KG1 (cell line): ENCODE data around the gene ANKRD33B.
"Not testable (repeated sequence)": the region's sequence is repeated elsewhere in the genome, so short reads cannot be mapped to it uniquely, and the experiment has no call there.

Experiments used
- DNase-seq: peaks from one replicate; lab custom pipeline; 2025; lab: John Stamatoyannopoulos, UW

The ANKRD33B gene

GRCh38 chr5:10661401-10661800, 97.5 kb downstream of the ANKRD33B start:
- DNase-seq = no peak

GRCh38 chr5:10662083-10662482, 98.2 kb downstream of the ANKRD33B start:
- DNase-seq = no peak

DNA sequence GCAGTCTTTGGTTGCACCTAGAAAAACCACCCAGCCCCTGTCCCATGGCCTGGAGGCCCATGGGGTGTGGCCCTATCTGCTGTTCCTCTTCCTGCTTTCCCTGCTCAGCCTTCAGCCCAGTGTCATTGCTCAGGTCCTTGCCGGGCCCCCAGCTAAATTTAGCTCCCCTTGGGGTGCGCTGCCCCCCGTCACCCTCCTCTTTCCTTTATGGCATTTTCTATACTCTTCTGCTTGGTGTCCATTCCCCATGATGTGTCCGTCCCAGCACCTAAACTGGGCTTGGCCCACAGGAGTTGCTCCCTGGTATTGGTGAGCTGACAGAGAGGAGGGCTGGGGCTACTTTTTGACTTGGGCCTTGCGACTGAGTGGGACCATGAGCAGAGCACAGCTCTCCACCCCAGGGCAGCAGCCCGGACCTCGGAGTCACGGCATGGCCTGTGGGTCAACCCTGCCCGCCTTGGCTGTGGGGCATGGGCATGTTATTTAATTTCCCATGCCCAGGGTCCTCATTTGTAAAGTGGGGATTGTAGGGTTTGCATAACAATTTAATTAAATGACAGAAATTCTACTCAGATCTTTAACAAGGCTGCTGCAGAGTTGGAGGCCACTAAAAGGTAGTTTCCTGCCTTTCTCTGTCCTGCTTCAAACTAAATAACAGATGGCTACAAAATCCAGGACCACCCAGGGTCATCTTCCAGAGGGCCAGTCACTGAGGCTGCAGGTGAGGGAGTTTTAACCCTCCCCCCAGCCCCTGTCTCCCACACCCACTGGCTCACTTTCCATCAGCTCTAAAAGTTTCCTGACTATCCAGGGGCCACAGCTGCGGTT, 99.0 kb downstream of the ANKRD33B start:
- DNase-seq = no peak

GRCh38 chr5:10663489-10664179, 99.8 kb downstream of the ANKRD33B start:
- DNase-seq = no peak

GRCh38 chr5:10664180-10664769, 100.4 kb downstream of the ANKRD33B start:
- not testable (repeated sequence) for DNase-seq

- DNase-seq = no peak
Measured at GRCh38 chr5:10665799-10666198, 101.9 kb downstream of the ANKRD33B start.

GRCh38 chr5:10666531-10667299, 102.8 kb downstream of the ANKRD33B start:
- DNase-seq = no peak

DNA sequence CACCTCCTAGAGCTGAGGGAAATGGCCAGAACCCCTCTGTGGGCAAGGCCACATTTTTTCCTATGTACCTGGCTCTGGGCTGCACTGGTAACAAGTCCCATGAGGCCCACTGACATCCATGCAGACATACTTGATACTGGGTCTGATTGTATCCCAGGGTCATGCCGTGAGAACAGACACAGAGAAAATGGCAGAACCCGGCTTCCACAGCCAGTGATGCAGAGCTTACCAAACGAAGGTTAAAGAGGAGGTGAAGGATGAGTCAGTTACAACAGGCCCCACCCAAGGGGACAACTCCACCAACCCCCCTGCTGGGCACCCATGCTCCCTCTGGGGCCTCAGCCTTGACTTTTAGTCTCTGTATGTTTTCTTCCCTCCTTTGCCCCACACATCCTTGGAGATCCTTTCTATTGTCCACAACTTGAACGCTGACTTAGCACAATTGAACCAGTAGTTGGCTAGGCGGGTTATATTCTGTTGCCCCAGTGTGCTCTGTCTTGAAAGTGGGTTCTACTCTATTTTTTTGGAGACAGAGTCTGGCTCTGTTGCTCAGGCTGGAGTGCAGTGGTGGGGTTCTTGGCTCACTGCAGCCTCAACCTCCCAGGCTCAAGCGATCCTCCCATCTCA, 103.7 kb downstream of the ANKRD33B start:
- no peak for DNase-seq

DNA sequence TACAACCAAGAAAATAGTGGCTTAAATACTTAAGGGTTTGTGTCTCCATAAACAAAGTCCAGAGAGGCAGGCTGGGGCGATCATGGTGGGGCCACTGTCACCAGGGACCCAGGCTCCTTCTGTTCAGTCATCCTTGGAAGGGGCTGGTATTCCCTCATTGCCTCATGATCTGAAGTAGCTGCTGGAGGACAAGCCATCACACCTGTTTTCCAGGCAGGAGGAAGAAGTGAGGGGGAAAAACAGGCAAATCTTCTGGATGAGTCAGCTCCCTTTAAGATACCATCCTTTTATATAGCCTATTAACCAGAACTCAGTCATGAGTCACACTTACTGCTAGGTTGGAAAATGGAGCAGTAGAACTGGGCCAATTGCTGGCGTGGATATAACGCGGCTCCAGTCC, 104.8 kb downstream of the ANKRD33B start:
- no peak for DNase-seq

GRCh38 chr5:10669983-10670382, 106.1 kb downstream of the ANKRD33B start:
- no peak for DNase-seq

DNA sequence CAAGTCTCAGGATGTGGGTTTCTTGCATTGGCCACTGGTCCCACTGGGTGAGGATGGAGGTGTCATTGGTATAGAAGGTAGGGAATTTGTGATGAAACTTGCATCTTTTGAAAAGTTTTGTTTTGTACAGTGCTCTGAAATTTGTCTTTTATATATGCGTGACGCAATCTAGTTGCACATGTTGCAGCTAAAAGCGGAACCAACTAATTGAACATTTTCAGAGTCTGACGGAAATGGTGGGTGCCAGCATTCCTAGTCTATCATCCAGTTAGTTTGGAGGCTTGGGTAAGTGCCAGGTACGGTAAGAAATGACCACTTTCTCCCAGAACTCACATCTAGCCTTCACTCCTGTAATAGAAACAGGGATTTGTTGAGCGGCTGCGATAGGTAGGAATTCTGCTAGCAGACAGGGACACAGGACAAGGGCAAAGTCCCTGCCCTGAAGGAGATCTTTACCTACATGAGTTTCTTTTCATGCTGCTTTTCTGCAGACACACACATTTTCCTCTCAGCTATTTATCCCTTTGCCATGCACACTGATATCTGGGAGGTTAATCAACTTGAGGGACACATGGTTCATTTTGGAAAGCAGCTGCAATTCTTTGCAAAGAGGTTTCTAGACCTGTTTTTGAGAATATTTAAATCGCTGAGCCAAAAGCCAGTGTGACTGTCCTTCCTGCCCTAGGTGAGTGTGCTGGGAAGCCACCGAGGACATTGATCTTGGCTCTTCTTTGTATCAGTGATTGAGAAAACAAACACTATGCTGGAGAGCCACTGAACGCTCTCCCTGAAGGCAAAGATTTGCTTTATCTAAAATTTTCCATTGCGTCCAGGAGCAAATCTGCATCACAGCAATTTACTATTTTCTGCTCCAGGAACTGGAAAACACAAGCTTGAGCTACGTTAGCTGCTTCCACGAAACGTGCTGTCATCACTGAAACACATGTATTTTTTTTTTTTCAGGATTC, 107.5 kb downstream of the ANKRD33B start:
- no peak for DNase-seq

DNA sequence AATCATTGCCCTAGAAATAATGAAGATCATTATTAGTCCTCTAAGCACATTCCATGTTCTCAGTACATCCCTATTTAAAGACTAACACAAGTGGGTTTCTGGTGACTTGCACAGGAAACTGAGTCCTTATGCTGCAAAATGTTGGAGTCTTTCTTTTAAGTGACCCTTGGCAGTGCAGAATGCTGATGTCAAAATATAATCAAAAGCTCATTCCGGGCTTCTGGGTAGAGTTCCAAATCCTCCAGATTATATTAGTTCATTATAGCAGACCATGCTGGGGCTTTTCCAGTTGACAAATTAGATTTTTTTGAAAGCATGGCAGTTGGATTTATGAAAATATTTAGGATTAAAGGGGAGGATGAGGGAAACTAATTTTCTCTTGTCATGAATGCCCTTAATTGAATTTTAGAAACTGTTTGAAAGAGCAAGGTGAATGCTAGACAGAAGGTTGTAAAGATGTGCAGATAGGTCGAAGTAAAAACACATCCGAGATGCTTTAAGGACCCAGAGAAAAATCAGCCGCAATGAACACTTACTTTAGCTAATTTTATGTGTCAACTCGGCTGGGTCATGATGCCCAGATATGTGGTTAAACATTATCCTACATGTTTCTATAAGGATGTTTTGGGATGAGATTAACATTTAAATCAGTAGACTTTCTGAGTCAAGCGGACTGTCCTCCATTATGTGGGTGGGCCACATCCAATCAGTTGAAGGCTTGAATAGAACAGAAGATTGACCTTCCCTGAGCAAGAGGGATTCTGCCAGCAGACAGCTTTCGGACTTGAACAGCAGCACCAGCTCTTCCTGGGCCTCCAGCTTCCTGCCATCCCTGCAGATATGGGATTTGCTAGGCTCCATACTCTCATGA, 108.5 kb downstream of the ANKRD33B start:
- DNase-seq = no peak

- no peak for DNase-seq
Measured at GRCh38 chr5:10673017-10673389, 109.1 kb downstream of the ANKRD33B start.

DNA sequence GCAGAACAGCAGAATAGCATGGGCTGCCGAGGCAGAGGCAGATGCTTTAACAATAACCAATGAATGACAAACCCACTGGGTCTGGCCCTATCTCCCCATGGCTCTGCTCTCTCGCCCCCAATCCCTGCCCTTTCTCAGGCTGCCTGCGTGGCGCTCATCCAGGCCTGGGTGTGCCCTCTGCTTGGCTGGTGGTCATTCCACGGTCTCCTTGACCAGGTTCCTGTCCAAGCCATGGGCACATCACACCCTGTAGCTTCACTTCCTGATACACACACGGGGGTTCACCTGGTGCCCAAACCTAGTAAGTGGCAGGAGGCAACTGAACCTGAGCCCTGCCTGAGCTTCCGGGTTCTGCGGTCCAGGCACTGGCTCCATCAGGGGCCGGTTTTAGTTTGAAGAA, 109.5 kb downstream of the ANKRD33B start:
- DNase-seq = no peak

DNA sequence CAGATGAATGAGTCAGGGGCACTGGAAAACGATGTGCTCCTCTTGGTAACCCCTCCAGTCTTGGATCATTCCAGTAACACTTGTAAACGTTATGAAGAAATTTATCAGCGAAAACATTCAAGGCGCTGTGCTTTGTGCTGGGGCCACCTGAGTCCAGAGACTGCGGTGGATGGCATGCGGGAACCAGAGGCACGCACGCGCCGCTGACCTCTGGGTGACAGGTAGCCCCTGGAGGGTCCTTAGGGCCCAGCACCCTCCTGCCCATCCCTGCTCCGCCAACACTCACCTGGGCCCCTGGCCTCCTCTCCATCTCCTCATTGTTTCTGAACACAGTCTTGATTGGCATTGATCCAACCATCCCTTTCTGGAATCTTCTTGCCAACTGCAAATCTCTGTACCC, 110.2 kb downstream of the ANKRD33B start:
- no peak for DNase-seq

DNA sequence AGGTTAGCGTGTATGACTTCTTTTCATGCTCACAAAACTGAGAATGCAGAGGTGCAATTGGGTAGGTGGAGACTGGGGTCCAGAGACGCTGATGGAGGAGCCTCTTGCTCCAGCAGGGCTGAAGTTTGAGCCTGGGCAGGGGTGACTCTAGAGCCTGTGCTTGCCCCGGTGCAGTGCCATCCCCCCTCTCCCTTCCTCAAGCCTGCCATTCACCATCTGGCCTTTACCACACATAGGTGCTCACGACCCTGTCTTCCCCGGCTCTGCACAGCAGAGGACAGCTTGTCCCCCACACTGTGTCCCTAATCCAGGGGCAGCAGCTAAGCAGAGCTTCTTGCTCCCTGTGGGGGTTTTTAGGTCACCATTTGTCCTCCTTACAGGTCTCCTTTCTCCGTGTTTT, 110.7 kb downstream of the ANKRD33B start:
- no peak for DNase-seq

- DNase-seq = no peak
Measured at GRCh38 chr5:10675177-10675700, 111.4 kb downstream of the ANKRD33B start.

DNA sequence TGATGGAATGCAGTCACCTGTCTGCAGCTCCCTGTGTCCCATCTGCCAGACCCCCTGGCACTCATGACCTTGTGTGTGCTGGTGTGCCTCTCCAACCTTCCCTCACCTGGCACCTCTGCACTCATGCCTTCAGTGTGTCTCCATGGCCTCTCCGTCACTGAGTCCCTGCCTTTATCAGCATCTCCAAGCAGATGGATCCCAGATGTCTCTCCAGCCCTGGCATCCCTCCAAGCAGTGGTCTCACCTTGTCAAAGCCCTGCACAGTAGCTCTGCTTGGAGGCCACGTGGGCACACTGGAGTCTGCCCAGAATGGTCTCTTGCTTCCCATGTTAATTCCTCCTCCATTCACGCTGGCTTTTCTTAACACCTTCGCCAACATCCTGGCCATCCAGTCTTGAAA, 112.4 kb downstream of the ANKRD33B start:
- no peak for DNase-seq

DNA sequence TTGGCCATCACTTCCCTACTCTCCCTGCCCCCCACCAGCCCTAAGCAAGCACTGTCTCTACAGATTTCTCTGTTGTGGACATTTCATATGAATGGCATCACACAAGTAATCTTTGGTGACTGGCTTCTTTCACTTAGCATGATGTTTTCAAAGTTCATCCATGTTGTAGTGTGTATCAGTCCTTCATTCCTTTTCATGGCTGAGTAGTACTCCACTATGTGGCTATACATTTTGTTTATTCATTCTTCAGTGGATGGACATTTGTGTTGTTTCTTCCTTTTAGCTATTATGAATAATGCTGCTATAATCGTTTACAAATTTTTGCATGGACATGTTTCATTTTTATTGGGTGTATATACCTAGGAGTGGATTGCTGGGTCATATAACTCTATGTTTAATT, 113.1 kb downstream of the ANKRD33B start:
- no peak for DNase-seq

DNA sequence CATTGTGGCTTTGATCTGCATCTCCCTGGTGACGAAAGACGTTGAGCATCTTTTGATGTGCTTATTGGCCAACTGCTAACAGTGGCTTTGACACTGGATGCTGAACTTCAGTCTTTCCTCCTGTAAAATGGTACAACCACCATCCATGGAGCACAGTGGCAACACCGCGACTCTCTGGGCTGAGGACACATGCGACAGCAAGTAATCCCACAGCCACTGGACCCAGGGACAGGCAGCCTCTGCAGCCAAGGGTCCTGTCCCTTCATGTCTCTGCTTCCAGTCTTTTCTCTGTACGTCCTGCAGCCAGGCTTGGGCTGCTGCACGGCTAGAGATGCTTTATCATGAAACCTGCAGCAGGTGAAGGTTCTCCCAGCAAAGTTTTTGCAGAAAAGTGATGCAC, 113.7 kb downstream of the ANKRD33B start:
- DNase-seq = no peak
